Body of pancreas (tissue), 4 donors: ENCODE results near the gene STK25.

Experiments used
- CTCF ChIP-seq, 7 experiments: fragments of 450-650 bp in 4 of 7; fragments of 200-600 bp in 3 of 7; sonication (generic) in 3 of 7; IDR thresholded peaks; one replicate each; pipeline ENCODE4 v1.5.1; 2016 to 2019; ENCODE audit warnings: antibody characterized with exemption in 7 of 7
- POLR2A ChIP-seq, 3 donors: fragments of 450-650 bp; IDR thresholded peaks; one replicate each; pipeline ENCODE4 v1.6.1; 2016; ENCODE audit warnings: antibody characterized with exemption in 3 of 3, mild to moderate bottlenecking in 2 of 3

- TF ChIP-seq CTCF (IDR thresholded peaks at IDR 0.05) (no peak), POLR2A (IDR thresholded peaks at IDR 0.05) (no peak)
Observed at GRCh38 chr2:241490825-241491506, 17.4 kb downstream of the STK25 start.
